Measurements from ENCODE around the gene CAMK1. TPM values are rescaled to one million over a fixed set of nuclear protein-coding genes. Genes with fewer than 3 reads are reported as not detected.

Gene CAMK1
- total and polyA plus RNA-seq, 7 donors, result 14.0 to 57.8 (median 45.7) TPM

GRCh38 chr3:9768141-9768775, 1.5 kb downstream of the CAMK1 start:
- Histone ChIP-seq H3K9me3 (no peaks in the 10 kb centered on the region), H3K36me3 (peaks cover 0 to 15% (median 0%) of the 10 kb centered on the region in 4 donors), H3K27ac (peak overlapping the region; percentile 85 to 89 (median 87)), H3K4me1 (peaks cover 0 to 40% (median 32%) of the 10 kb centered on the region in 4 donors), H3K4me3 (peak overlapping the region in 1 of 4 donors; percentile 74), H3K27me3 (no peaks in the 10 kb centered on the region)
- DNase-seq, result no peak
- TF ChIP-seq POLR2A (IDR thresholded peaks at IDR 0.05), result no peak
- no peak for TF ChIP-seq CTCF (IDR thresholded peaks at IDR 0.05)
- no peak for TF ChIP-seq POLR2AphosphoS5 (IDR thresholded peaks at IDR 0.05)
- TF ChIP-seq EP300 (IDR thresholded peaks at IDR 0.05), result no peak
- WGBS, 2 donors, result 82 to 85% methylated on average over 6 of the region's 6 CpGs
- intact Hi-C loops (cut with DNase I), result loop anchor here (2.0 kb wide), 1 partner anchor 17 kb away; no protein-coding TSS in a partner anchor

GRCh38 chr3:9767418-9767817, 2.3 kb downstream of the CAMK1 start:
- TF ChIP-seq CTCF (IDR thresholded peaks at IDR 0.05) (no peak), POLR2AphosphoS5 (IDR thresholded peaks at IDR 0.05) (no peak), EP300 (IDR thresholded peaks at IDR 0.05) (no peak), POLR2A (IDR thresholded peaks at IDR 0.05) (no peak)
- no peak for DNase-seq
- Histone ChIP-seq H3K36me3 (peaks cover 0 to 24% (median under 1%) of the 10 kb centered on the region in 4 donors), H3K27ac (peak overlapping the region in 2 of 4 donors; percentile 34 to 86), H3K4me1 (peaks cover 0 to 40% (median 32%) of the 10 kb centered on the region in 4 donors), H3K27me3 (no peaks in the 10 kb centered on the region), H3K9me3 (no peaks in the 10 kb centered on the region), H3K4me3 (no peak overlapping the region)
- WGBS, 2 donors, result 73 to 76% methylated on average over 7 of the region's 7 CpGs
- intact Hi-C loops (cut with DNase I), result no loop called here

GRCh38 chr3:9765865-9766264, 3.9 kb downstream of the CAMK1 start:
- H3K27ac ChIP-seq, result no peak overlapping the region
- 92 to 93% methylated on average over 4 of the region's 4 CpGs for WGBS, 2 donors
- intact Hi-C loops (cut with DNase I), result no loop called here
- H3K4me1 ChIP-seq, result peaks cover 0 to 38% (median 31%) of the 10 kb centered on the region in 4 donors
- H3K36me3 ChIP-seq, result peaks cover 0 to 39% (median 4%) of the 10 kb centered on the region in 4 donors
- TF ChIP-seq CTCF (IDR thresholded peaks at IDR 0.05), result no peak
- no peak for TF ChIP-seq POLR2AphosphoS5 (IDR thresholded peaks at IDR 0.05)
- no peak for TF ChIP-seq EP300 (IDR thresholded peaks at IDR 0.05)
- no peak for TF ChIP-seq POLR2A (IDR thresholded peaks at IDR 0.05)
- no peaks in the 10 kb centered on the region for H3K27me3 ChIP-seq
- H3K4me3 ChIP-seq, result no peak overlapping the region
- no peak for DNase-seq
- H3K9me3 ChIP-seq, result no peaks in the 10 kb centered on the region

- no peak overlapping the region for H3K27ac ChIP-seq
- H3K4me3 ChIP-seq, result no peak overlapping the region
- 93 to 96% methylated on average over 8 of the region's 8 CpGs for WGBS, 2 donors
- H3K27me3 ChIP-seq, result no peaks in the 10 kb centered on the region
- no peaks in the 10 kb centered on the region for H3K9me3 ChIP-seq
- TF ChIP-seq EP300 (IDR thresholded peaks at IDR 0.05) (no peak), CTCF (IDR thresholded peaks at IDR 0.05) (no peak), POLR2A (IDR thresholded peaks at IDR 0.05) (no peak), POLR2AphosphoS5 (IDR thresholded peaks at IDR 0.05) (no peak)
- peaks cover 0 to 11% (median 6%) of the 10 kb centered on the region in 4 donors for H3K4me1 ChIP-seq
- no peak for DNase-seq
- peaks cover 0 to 69% (median 19%) of the 10 kb centered on the region in 4 donors for H3K36me3 ChIP-seq
- intact Hi-C loops (cut with DNase I), result no loop called here
Observed at GRCh38 chr3:9762871-9763270, 6.9 kb downstream of the CAMK1 start.
